Bronchial epithelial cell (primary cell): ENCODE results near the gene PTPRN2. TPM values are rescaled to one million over a fixed set of nuclear protein-coding genes. Genes with fewer than 3 reads are reported as not detected.

Experiments
- DNase-seq: peaks from one replicate; pipeline ENCODE4 v3.0.0-alpha.2; 2010; ENCODE audit warnings: low read depth
- FAIRE-seq: peaks from 2 replicates; lab custom pipeline; 2011; peaks lifted over from hg19 to GRCh38; lab: Jason Lieb, UNC
- H3K27me3 ChIP-seq: 2 replicates; pipeline ENCODE4 v1.5.1; 2011; ENCODE audit warnings: low read length; ENCODE audit not compliant: control insufficient read depth, insufficient read depth
- H3K36me3 ChIP-seq: 2 replicates; pipeline ENCODE4 v1.5.1; 2011; ENCODE audit warnings: low read length; ENCODE audit not compliant: control insufficient read depth, insufficient read depth
- H3K4me3 ChIP-seq: 2 replicates; pipeline ENCODE4 v1.5.1; 2011; ENCODE audit warnings: mild to moderate bottlenecking, low read depth, low read length, control low read depth
- CTCF ChIP-seq: IDR thresholded peaks from 2 replicates; pipeline ENCODE4 v1.5.1; 2011; ENCODE audit warnings: mild to moderate bottlenecking, moderate library complexity, low read length, control low read depth, inconsistent platforms; ENCODE audit not compliant: insufficient read depth, severe bottlenecking
- total RNA-seq: library from RNA; depleted of rRNA; stranded (reverse); fragments of >200 nt; gene quantifications from 2 replicates; pipeline ENCODE4 v1.2.1, GENCODE V29; 2014

Gene PTPRN2
- total RNA-seq, 1 donor from 2014 or later, result 1.1 TPM

- no peak for TF ChIP-seq CTCF
- Histone ChIP-seq H3K36me3 (no peaks in the 10 kb centered on the region), H3K27me3 (no peaks in the 10 kb centered on the region), H3K4me3 (no peak overlapping the region)
- FAIRE-seq (no peak), DNase-seq (no peak)
Measured at GRCh38 chr7:157864911-157865310, 722.7 kb downstream of the PTPRN2 start.

DNA sequence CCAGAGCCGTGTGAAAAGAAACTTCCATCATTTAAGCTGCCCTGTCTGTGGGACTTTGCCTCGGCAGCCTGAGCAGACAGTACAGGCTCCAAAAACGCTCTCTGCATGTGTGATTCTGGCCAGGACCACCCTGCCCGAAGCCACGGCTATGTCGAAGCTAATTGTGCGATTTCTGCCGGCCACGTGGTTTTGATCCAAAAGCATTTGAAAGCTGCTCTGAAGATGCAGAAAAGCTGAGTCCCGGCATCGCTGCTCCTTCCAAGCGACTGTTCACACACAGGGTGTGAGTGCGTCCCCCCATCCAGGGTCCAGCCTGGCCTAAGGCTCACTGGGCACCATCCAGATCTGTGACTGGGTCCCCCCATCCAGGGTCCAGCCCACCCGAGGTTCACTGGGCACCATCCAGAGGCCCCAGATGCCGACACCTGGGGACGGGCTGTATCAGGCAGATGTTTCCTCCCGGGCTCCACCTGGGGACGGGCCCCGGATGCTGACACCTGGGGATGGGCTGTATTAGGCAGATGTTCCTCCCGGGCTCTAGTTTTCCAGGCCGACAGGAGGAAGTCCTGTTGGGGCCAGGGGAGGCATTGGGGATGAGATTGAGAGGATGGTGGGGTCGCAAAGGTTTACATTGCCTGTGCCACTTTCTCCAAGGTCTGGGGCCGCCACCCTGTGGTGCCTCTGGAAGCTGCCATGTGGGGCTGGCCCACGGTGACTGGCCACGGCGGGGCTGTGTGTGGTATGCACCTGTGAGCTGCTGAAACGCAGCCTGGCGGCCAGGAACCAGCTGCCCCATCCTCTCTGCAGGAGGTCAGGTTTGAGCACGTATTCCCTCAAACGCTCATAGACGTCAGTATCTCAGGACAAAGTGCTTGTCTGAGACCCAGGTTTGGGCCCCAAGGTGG, 723.5 kb downstream of the PTPRN2 start:
- Histone ChIP-seq H3K36me3 (no peaks in the 10 kb centered on the region), H3K27me3 (no peaks in the 10 kb centered on the region), H3K4me3 (no peak overlapping the region)
- no peak for TF ChIP-seq CTCF
- no peak for DNase-seq
- FAIRE-seq, result no peak

DNA sequence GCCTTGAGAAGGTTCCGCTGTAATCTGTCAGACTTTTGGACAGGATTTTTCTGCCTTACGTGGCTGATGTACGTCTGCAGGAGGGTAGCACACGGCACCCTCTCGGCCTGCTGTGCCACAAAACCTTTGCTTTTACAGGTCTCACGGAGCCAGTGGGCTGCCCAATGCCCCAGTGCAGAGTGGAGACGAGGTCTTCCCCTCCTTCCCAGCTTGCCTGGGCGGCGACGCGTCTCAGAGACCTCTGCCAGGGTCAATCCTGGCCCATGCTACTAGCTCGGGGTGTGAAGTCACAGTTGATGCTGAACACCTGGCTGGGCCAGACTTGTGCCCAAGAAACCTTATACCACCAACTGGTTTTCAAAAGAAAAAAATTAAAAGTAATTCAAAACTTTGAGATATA, 724.4 kb downstream of the PTPRN2 start:
- H3K27me3 ChIP-seq, result no peaks in the 10 kb centered on the region
- FAIRE-seq (no peak), DNase-seq (no peak)
- H3K4me3 ChIP-seq, result no peak overlapping the region
- no peak for TF ChIP-seq CTCF
- H3K36me3 ChIP-seq, result no peaks in the 10 kb centered on the region

DNA sequence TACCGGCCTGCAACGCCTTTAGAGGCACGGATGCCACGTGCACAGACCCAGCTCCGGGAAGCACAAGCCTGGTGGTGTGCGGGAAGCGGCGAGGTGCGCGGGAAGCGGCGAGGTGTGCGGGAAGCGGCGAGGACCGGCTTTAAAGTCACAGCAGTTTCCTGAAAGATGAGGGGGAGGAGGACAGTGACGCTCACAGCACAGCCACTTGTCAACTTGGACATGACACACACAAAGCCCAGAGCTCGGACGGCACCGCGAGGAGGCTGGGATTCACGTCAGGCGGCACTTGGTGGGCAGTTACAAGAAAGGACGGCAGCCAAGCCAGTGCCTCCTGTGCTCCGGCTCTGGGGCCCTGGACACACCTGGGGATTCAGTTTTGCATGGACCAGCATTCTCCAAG, 724.9 kb downstream of the PTPRN2 start:
- no peaks in the 10 kb centered on the region for H3K36me3 ChIP-seq
- no peak for TF ChIP-seq CTCF
- no peak overlapping the region for H3K4me3 ChIP-seq
- FAIRE-seq (no peak), DNase-seq (no peak)
- H3K27me3 ChIP-seq, result no peaks in the 10 kb centered on the region

GRCh38 chr7:157861551-157861950, 726.1 kb downstream of the PTPRN2 start:
- TF ChIP-seq CTCF, result no peak
- FAIRE-seq, result no peak
- no peaks in the 10 kb centered on the region for H3K36me3 ChIP-seq
- H3K4me3 ChIP-seq, result no peak overlapping the region
- H3K27me3 ChIP-seq, result no peaks in the 10 kb centered on the region
- no peak for DNase-seq
